ENCODE data around the gene ALLC. TPM values are rescaled to one million over a fixed set of nuclear protein-coding genes. Genes with fewer than 3 reads are reported as not detected.
A peak's percentile ranks its signal among the peaks of the same experiment; 100 is the strongest.

Gene ALLC
- total RNA-seq, 1 experiment from 2014 or later: not detected

- DNase-seq (ENCODE audit: low read depth): no peak
These were observed 4.0 kb upstream of the ALLC start for GRCh38 chr2:3654011-3654410.

- DNase-seq (ENCODE audit: low read depth): no peak
These were observed 3.3 kb upstream of the ALLC start for GRCh38 chr2:3654531-3655225.

- DNase-seq (ENCODE audit: low read depth): no peak
These were observed 1.9 kb upstream of the ALLC start for GRCh38 chr2:3655871-3656761.

DNA sequence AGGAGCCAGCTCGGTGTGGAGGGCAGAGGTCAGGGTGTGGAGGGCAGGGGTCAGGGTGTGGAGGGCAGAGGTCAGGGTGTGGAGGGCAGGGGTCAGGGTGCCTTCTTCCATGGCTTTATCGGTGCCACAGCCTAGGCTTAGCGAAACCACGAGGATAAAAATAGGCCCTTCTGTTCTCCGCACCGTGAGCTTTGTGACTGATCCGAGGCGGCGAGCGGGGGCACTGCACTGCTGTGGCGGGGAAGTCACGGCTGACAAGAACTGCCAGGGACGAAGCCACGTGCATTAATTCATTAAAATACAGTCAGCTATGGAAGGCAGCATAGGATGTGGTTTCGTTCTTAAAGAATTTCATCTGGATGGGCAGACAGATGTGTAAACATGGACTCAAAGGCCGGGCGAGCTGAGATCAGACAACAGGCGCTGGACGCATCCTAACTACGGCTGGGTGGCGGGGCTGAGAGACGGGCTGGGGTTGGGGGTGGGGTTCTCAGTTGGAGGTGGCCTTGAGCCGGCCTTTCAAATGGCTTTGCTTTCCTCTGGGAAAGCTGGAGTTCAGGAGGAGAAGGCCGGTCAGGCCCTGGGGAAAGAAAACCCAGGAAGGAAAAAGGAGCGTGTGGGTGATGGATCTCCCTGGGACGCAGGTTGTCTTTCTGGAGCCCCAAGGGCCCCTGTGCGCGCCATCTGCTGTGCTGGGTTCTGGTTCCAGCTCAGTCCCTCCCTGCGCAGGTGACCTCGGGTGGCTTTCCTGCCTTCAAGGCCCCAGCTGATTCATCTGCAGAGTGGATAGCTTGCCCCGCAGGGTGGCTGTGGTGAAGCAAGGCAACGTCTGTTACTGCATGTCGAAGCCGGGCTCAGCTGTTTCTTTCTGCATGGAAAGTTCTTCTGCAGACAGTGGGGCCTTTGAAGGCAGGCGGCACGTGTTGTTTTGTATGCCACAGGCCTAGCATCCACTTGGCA is 958 bp upstream of the ALLC start:
- DNase-seq (ENCODE audit: low read depth): no peak

DNA sequence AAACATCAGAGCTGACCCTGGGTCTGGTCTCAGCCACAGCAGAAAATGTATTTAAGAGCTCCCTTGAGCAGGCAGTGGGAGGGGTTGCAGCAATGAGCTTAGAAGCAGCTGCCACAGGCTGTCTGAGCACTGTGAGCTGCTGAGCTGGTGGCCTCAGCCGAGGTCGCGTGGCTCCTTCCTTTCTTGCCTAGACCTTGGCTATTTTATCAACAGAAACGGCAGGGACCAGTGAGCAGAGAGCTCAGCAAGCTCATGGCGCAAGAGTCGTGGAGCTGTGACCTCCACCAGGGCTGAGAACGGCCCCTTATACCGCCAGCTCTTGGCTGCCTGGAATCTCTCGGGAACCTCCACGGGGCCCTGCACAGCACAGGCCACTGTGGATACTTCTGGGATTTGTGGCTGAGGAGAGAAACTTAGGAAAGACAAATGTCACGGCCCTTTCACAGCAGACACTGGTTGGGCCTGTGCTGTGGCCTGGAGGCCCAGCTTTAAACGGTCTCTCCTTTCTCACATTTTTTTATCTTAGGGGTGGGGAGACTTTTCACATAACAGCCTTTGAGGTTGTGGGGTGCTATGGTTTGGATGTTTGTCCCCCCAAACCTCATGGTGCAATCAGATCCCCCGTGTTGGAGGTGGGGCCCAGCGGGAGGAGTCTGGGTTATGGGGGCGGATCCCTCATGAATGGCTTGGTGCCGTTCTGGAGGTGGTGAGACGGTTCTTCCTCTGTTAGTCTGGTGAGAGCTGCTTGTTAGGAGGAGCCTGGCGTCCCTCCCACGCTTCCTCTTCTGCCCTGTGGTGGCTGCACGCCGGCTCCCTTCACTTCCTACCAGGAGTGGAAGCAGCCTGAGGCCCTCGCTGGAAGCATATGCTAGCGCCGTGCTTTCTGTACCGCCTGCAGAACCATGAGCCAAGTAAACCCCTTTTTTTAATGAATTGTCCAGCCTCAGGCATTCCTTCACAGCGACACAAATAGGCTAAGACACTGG is 1.7 kb downstream of the ALLC start:
- no peak for DNase-seq (ENCODE audit: low read depth)

DNA sequence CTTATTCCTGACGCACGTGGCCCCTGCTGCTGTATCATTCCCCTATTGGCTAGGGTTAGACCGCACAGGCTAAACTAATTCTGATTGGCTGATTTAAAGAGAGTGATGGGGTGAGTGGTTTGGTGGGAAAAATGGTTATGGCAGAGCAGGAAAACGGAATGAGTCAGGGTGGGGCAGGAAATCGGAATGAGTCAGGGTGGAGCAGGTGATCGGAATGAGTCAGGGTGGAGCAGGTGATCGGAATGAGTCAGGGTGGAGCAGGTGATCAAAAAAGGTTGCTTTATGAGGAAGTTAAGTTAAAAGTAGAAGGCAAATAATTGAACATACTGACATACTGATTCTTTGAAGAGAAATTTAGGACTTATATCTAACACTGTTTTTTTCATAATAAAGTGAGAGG is 2.6 kb downstream of the ALLC start:
- peak; percentile 97 for DNase-seq (ENCODE audit: low read depth)

GRCh38 chr2:3661149-3661660 is 3.2 kb downstream of the ALLC start:
- no peak for DNase-seq (ENCODE audit: low read depth)

GRCh38 chr2:3662239-3662638 is 4.2 kb downstream of the ALLC start:
- no peak for DNase-seq (ENCODE audit: low read depth)

GRCh38 chr2:3664118-3664517 is 6.1 kb downstream of the ALLC start:
- no peak for DNase-seq (ENCODE audit: low read depth)

GRCh38 chr2:3664925-3665324 is 6.9 kb downstream of the ALLC start:
- no peak for DNase-seq (ENCODE audit: low read depth)

GRCh38 chr2:3665886-3666612 is 8.0 kb downstream of the ALLC start:
- DNase-seq (ENCODE audit: low read depth): no peak

- no peak for DNase-seq (ENCODE audit: low read depth)
These were observed 8.6 kb downstream of the ALLC start for GRCh38 chr2:3666613-3666975.

DNA sequence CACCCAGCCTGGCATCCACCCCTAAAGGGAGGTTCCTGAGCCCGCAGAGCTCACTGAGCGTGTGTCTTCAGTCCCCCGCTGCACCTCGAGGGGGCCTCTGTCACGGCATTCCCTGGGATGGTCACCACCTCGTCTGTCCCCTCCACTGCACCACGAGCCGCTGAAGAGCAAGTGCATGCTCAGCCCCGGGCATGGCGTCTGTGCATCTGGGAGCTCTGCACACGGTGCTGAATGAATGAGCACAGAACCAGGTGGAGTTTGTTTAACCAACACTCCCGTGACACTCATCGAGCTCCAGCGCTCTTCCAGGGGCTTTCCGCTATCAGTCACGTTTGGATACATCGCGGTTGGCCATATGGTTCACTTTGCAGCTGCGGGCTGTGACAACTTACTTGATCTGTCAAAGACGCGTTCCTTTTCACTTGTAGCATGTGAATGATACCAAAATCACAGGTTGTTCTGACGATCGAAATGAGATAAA is 9.2 kb downstream of the ALLC start:
- DNase-seq (ENCODE audit: low read depth): no peak

- no peak for DNase-seq (ENCODE audit: low read depth)
These were observed 11.7 kb downstream of the ALLC start for GRCh38 chr2:3669656-3670055.

- DNase-seq (ENCODE audit: low read depth): no peak
These were observed 12.4 kb downstream of the ALLC start for GRCh38 chr2:3670376-3670775.

DNA sequence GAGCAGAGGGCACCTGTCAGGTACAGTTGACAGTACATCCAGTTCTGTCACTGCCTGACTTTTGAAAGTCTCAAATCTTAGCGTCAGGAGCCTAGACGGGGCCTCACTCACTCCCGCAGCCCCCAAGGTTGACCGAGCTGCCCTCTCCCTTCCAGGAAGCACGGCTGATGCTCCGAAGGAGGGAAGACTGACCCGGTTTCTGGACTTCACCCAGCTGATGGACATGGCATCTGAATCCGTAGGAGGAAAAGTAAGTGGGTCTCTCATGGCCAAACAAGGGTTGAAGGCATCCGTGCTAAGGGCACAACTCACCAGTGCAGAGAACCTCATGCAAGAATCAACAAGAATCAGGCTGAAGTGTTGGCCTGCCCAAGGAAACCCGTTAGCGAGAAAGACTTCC is 12.9 kb downstream of the ALLC start:
- DNase-seq (ENCODE audit: low read depth): no peak

DNA sequence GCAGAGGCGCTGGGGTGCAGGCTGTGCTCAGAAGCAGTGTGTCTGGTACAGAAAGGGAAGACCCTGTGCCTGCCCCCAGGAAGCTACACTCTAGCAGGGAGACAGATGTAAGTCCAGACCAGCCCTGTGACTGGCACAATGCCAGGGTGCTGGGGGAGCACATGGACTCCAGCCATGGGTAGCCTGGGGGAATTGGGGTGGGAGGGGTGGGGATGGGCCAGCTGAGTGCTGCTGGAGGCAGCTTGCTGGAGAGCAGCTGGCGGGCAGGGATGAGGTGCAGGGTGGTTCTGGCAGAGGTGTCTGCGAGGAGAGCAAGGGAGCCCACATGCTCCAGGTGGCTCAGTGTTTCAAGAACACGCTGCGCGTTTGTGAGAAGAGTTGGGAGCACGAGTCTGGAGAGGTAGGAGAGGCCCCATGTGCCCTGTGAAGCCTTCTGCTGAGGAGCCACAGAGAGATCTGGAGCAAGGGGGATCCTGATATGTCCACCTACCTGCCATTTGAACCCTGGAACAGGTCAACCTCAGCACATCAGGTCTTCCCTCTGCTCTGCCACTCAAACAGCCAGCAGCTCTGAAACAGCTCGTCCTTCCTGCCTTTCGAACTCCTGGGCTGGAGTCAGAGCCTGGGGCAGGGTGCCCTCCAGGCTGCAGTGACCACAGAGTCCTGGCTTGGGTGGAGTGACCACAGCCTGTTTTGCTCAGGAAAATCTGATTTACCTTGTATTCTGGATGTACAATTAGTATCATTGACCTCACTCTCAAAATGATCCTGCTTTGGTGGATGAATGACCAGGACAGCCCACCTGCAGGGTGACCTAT is 15.1 kb downstream of the ALLC start:
- no peak for DNase-seq (ENCODE audit: low read depth)

DNA sequence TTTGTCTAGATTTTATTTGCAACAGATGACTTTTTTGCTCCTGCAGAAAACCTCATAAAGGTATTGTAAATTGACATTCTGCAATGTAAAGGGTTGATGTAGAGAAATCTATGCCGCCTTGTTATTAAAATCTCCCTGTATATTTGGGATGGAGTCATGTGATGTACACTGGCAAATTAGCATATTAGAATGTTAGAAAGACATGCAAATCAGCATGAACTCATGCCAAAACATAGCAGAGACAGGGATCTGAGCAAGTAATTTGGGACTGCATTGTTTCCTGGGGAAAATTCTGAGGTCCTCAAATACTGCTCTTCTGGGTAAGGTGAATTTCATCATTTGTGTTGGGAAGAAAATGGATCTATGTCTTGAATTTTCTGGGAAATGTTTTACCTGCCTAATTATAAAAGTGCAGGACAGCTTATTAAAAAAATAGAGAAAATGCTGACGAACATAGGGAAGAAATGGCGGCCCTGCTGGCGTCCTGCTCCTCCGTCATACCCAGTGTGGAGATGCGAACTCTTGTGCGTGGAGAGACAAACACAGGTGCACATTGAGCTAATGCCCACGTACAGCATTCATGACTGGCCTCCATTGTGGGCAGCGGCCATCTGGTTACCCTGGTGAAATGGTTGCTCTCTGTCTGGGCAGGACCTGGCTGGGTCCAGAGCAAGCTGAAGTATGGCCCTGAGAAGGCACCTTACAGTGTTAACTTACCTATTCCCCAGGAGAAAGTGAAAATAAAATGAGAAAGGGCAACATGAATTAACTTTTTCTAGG is 16.3 kb downstream of the ALLC start:
- no peak for DNase-seq (ENCODE audit: low read depth)

Data from HT1080 (cell line).